ENCODE measurements around the gene HLX.

Gene HLX

GRCh38 chr1:220926146-220926545 is 46.9 kb downstream of the HLX start:
- no peak for DNase-seq

GRCh38 chr1:220927442-220927841 is 48.2 kb downstream of the HLX start:
- DNase-seq = no peak

- DNase-seq = no peak
Measured at GRCh38 chr1:220928320-220928719, 49.1 kb downstream of the HLX start.

- DNase-seq = no peak
Measured at GRCh38 chr1:220928725-220929300, 49.6 kb downstream of the HLX start.

- no peak for DNase-seq
Measured at GRCh38 chr1:220929304-220929703, 50.1 kb downstream of the HLX start.

Measured in C1 segment of cervical spinal cord (tissue), 14 donors.